H9 (cell line): Measurements from ENCODE around the gene CHN2. TPM values are rescaled to one million over a fixed set of nuclear protein-coding genes. Genes with fewer than 3 reads are reported as not detected.

Source experiments
- DNase-seq: peaks from one replicate; pipeline ENCODE4 v3.0.0-alpha.2; 2017
- H2AFZ ChIP-seq: one replicate; pipeline ENCODE4 v1.6.1; 2013; ENCODE audit warnings: mild to moderate bottlenecking, low read length, control low read depth, moderate library complexity
- H2AK5ac ChIP-seq: 2 replicates; pipeline ENCODE4 v1.6.1; 2013; ENCODE audit warnings: low read length, control low read depth, mixed read lengths; ENCODE audit not compliant: insufficient read length
- H2BK120ac ChIP-seq: one replicate; pipeline ENCODE4 v1.6.1; 2013; ENCODE audit warnings: low read depth, mild to moderate bottlenecking, low read length, control low read depth, inconsistent platforms; ENCODE audit not compliant: poor library complexity, severe bottlenecking
- H2BK12ac ChIP-seq: 2 replicates; pipeline ENCODE4 v1.6.1; 2013; ENCODE audit warnings: low read length, control low read depth, mixed read lengths, low read depth; ENCODE audit not compliant: insufficient read length
- H2BK15ac ChIP-seq: 2 replicates; pipeline ENCODE4 v1.6.1; 2013; ENCODE audit warnings: low read depth, low read length, control low read depth
- H2BK20ac ChIP-seq: one replicate; pipeline ENCODE4 v1.6.1; 2013; ENCODE audit warnings: low read depth, mild to moderate bottlenecking, low read length, control low read depth, inconsistent platforms; ENCODE audit not compliant: poor library complexity, severe bottlenecking
- H2BK5ac ChIP-seq: 2 replicates; pipeline ENCODE4 v1.6.1; 2013; ENCODE audit warnings: low read length, control low read depth, mixed read lengths; ENCODE audit not compliant: insufficient read length
- H3K14ac ChIP-seq: 2 replicates; pipeline ENCODE4 v1.6.1; 2013; ENCODE audit warnings: low read length, control low read depth; ENCODE audit not compliant: insufficient read depth
- H3K18ac ChIP-seq: 2 replicates; pipeline ENCODE4 v1.6.1; 2013; ENCODE audit warnings: low read depth, mild to moderate bottlenecking, mixed read lengths, low read length, control low read depth; ENCODE audit not compliant: insufficient read length
- H3K23ac ChIP-seq: 2 replicates; pipeline ENCODE4 v1.6.1; 2013; ENCODE audit warnings: low read length, control low read depth, mixed read lengths, low read depth; ENCODE audit not compliant: insufficient read length
- H3K23me2 ChIP-seq: 2 replicates; pipeline ENCODE4 v1.6.1; 2013; ENCODE audit warnings: low read depth, mild to moderate bottlenecking, mixed read lengths, low read length, control low read depth; ENCODE audit not compliant: insufficient read length, poor library complexity, severe bottlenecking
- H3K27ac ChIP-seq: 2 replicates; pipeline ENCODE4 v1.5.1; 2013; ENCODE audit warnings: low read length, control low read depth, mixed read lengths, low read depth; ENCODE audit not compliant: insufficient read length
- H3K27me3 ChIP-seq: 2 replicates; pipeline ENCODE4 v1.6.1; 2013; ENCODE audit warnings: low read length, control low read depth, inconsistent platforms; ENCODE audit not compliant: insufficient read depth
- H3K4ac ChIP-seq: 2 replicates; pipeline ENCODE4 v1.6.1; 2013; ENCODE audit warnings: low read depth, mild to moderate bottlenecking, control low read depth, inconsistent platforms, low read length, moderate library complexity
- H3K4me1 ChIP-seq: 2 replicates; pipeline ENCODE4 v1.6.1; 2013; ENCODE audit warnings: low read length, control low read depth, inconsistent platforms; ENCODE audit not compliant: insufficient read depth
- H3K4me2 ChIP-seq: 2 replicates; pipeline ENCODE4 v1.6.1; 2013; ENCODE audit warnings: low read length, control low read depth, mixed read lengths; ENCODE audit not compliant: insufficient read length, insufficient read depth
- H3K56ac ChIP-seq: 2 replicates; pipeline ENCODE4 v1.6.1; 2013; ENCODE audit warnings: low read depth, mild to moderate bottlenecking, mixed read lengths, low read length, control low read depth; ENCODE audit not compliant: insufficient read length
- H3K79me1 ChIP-seq: 2 replicates; pipeline ENCODE4 v1.6.1; 2013; ENCODE audit warnings: low read depth, mild to moderate bottlenecking, moderate library complexity, low read length, control low read depth, inconsistent platforms; ENCODE audit not compliant: insufficient read depth, poor library complexity, severe bottlenecking
- H3K79me2 ChIP-seq: 2 replicates; pipeline ENCODE4 v1.6.1; 2013; ENCODE audit warnings: low read length, control low read depth, inconsistent platforms; ENCODE audit not compliant: insufficient read depth
- H3K9ac ChIP-seq: 2 replicates; pipeline ENCODE4 v1.6.1; 2013; ENCODE audit warnings: low read length, control low read depth, mixed read lengths; ENCODE audit not compliant: insufficient read length; ENCODE audit errors: extremely low read depth
- H3K9me3 ChIP-seq: one replicate; pipeline ENCODE4 v1.6.1; 2013; ENCODE audit warnings: low read depth, low read length, inconsistent platforms; ENCODE audit not compliant: control insufficient read depth
- H3T11ph ChIP-seq: one replicate; pipeline ENCODE4 v1.6.1; 2013; ENCODE audit warnings: mild to moderate bottlenecking, low read length, control low read depth, inconsistent platforms
- H4K20me1 ChIP-seq: one replicate; pipeline ENCODE4 v1.6.1; 2013; ENCODE audit not compliant: control insufficient read depth, insufficient read length, insufficient read depth
- H4K5ac ChIP-seq: 2 replicates; pipeline ENCODE4 v1.6.1; 2013; ENCODE audit warnings: low read depth, mild to moderate bottlenecking, mixed read lengths, low read length, control low read depth; ENCODE audit not compliant: insufficient read length
- H4K8ac ChIP-seq: replicated peaks from 2 replicates; pipeline ENCODE4 v1.6.1; 2013; ENCODE audit warnings: low read length, control low read depth, mixed read lengths, low read depth; ENCODE audit not compliant: insufficient read length
- H4K91ac ChIP-seq: 2 replicates; pipeline ENCODE4 v1.6.1; 2013; ENCODE audit warnings: low read depth, mild to moderate bottlenecking, moderate library complexity, mixed read lengths, low read length, control low read depth; ENCODE audit not compliant: insufficient read length
- H3K27ac Mint-ChIP-seq, 3 experiments: 2 replicates in 2 of 3; 3 replicates in 1 of 3; pipeline ENCODE4 v1.8.0; 2020 to 2021; ENCODE audit warnings: mixed read lengths in 3 of 3, mild to moderate bottlenecking in 1 of 3, moderate library complexity in 1 of 3
- H3K27me3 Mint-ChIP-seq: 2 replicates; pipeline ENCODE4 v1.8.0; 2021; ENCODE audit warnings: low read depth, mild to moderate bottlenecking, moderate library complexity, mixed read lengths
- H3K36me3 Mint-ChIP-seq, 3 experiments: 2 replicates in 2 of 3; 3 replicates in 1 of 3; pipeline ENCODE4 v1.8.0; 2020 to 2021; ENCODE audit warnings: low read depth in 3 of 3, mixed read lengths in 3 of 3; ENCODE audit not compliant: insufficient read depth in 1 of 3
- H3K4me1 Mint-ChIP-seq, 2 experiments: 2 replicates each; pipeline ENCODE4 v1.8.0; 2020; ENCODE audit warnings: mixed read lengths in 2 of 2
- H3K4me3 Mint-ChIP-seq, 2 experiments: 2 replicates in 1 of 2; 3 replicates in 1 of 2; pipeline ENCODE4 v1.8.0; 2020 to 2021; ENCODE audit warnings: mild to moderate bottlenecking in 2 of 2, mixed read lengths in 2 of 2, moderate library complexity in 1 of 2
- H3K9me3 Mint-ChIP-seq, 2 experiments: 2 replicates in 1 of 2; 3 replicates in 1 of 2; pipeline ENCODE4 v1.8.0; 2020; ENCODE audit warnings: mild to moderate bottlenecking in 2 of 2, mixed read lengths in 2 of 2, moderate library complexity in 1 of 2
- CTCF ChIP-seq: fragments of 200-600 bp; sonication (generic); conservative IDR thresholded peaks from 3 replicates; pipeline ENCODE4 v1.8.0; 2021; ENCODE audit warnings: antibody characterized with exemption, mild to moderate bottlenecking
- WGBS: extraction: QIAGEN DNeasy Blood & Tissue Kit; methylation state at CpG from one replicate; pipeline ENCODE4 v1.1.7; 2013; ENCODE audit warnings: missing lambda C conversion rate, low lambda C conversion rate, mixed read lengths; ENCODE audit not compliant: insufficient read length; ENCODE audit errors: extremely low coverage; 5-methylcytosine and 5-hydroxymethylcytosine counted together
- total RNA-seq: library from RNA; stranded (reverse); gene quantifications from 2 replicates; pipeline ENCODE4 v1.2.1, GENCODE V29; 2021

Gene CHN2
- total RNA-seq, 1 experiment from 2014 or later, result 3.3 TPM

GRCh38 chr7:29488977-29489376 lies 294.4 kb downstream of the CHN2 start:
- no peaks in the 10 kb centered on the region for H3K27me3 ChIP-seq
- no peak overlapping the region for H2BK15ac ChIP-seq
- no peaks in the 10 kb centered on the region for H3K4me1 ChIP-seq
- no peak overlapping the region for H3K27ac ChIP-seq
- H2BK120ac ChIP-seq, result no peak overlapping the region
- Mint-ChIP-seq H3K27ac (no peak overlapping the region), H3K9me3 (no peaks in the 10 kb centered on the region), H3K36me3 (no peaks in the 10 kb centered on the region), H3K4me3 (no peak overlapping the region), H3K27me3 (no peaks in the 10 kb centered on the region), H3K4me1 (peaks cover 12 to 20% of the 10 kb centered on the region in 2 experiments)
- H3K23me2 ChIP-seq, result no peaks in the 10 kb centered on the region
- H3T11ph ChIP-seq, result no peak overlapping the region
- H3K18ac ChIP-seq, result no peak overlapping the region
- no peak overlapping the region for H4K91ac ChIP-seq
- no peak overlapping the region for H2AK5ac ChIP-seq
- no peak overlapping the region for H4K5ac ChIP-seq
- no CpG with 5 or more reads among the region's 2 CpGs for WGBS
- no peaks in the 10 kb centered on the region for H3K79me1 ChIP-seq
- H3K56ac ChIP-seq, result no peak overlapping the region
- H4K8ac ChIP-seq, result no peak overlapping the region
- H2BK20ac ChIP-seq, result no peak overlapping the region
- H3K23ac ChIP-seq, result no peak overlapping the region
- H3K4ac ChIP-seq, result no peak overlapping the region
- H4K20me1 ChIP-seq, result no peaks in the 10 kb centered on the region
- H3K9ac ChIP-seq, result no peak overlapping the region
- no peak overlapping the region for H3K14ac ChIP-seq
- H3K79me2 ChIP-seq, result no peaks in the 10 kb centered on the region
- TF ChIP-seq CTCF, result no peak
- no peak overlapping the region for H2AFZ ChIP-seq
- H2BK12ac ChIP-seq, result no peak overlapping the region
- DNase-seq, result no peak
- no peak overlapping the region for H2BK5ac ChIP-seq
- no peak overlapping the region for H3K4me2 ChIP-seq
- no peaks in the 10 kb centered on the region for H3K9me3 ChIP-seq
